ENCODE data around the gene KLHL26. TPM values are rescaled to one million over a fixed set of nuclear protein-coding genes. Genes with fewer than 3 reads are reported as not detected.

KLHL26 gene
- polyA plus RNA-seq, 1 donor (not counting 4 experiments of a cell fraction or from before 2014, with no cell fraction given) = 0.68 TPM

GRCh38 chr19:18717601-18718000, 80.8 kb downstream of the KLHL26 start:
- DNase-seq (ENCODE audit: low read depth, low spot score) (no peak), FAIRE-seq (no peak)
- no peak overlapping the region for H3K9ac ChIP-seq (ENCODE audit: control insufficient read depth, extremely low read depth, insufficient read depth, low read length)
- H3K9me1 ChIP-seq (ENCODE audit: control insufficient read depth, extremely low read depth, insufficient read depth, low read length) = no peaks in the 10 kb centered on the region
- no peak overlapping the region for H3K27ac ChIP-seq (ENCODE audit: control insufficient read depth, insufficient read depth, low read length)
- H3K4me1 ChIP-seq (ENCODE audit: control insufficient read depth, extremely low read depth, insufficient read depth, low read length) = no peaks in the 10 kb centered on the region
- dilution Hi-C loops (cut with MboI; ENCODE audit: extremely low pct_ligation_motif_present, low sequenced_read_pairs) = no loop called here
- no peaks in the 10 kb centered on the region for H3K27me3 ChIP-seq (ENCODE audit: control insufficient read depth, extremely low read depth, insufficient read depth, low read length)
- TF ChIP-seq EZH2 (IDR thresholded peaks at IDR 0.05; ENCODE audit: low read length) (no peak), CTCF (optimal IDR thresholded peaks at IDR 0.05 in 1 of 3, IDR thresholded peaks at IDR 0.05 in 1 of 3, conservative IDR thresholded peaks at IDR 0.05 in 1 of 3; ENCODE audit: extremely low read depth in 1 of 3, insufficient read depth in 2 of 3, low read length in 3 of 3) (no peak)
- H3K79me2 ChIP-seq (ENCODE audit: control insufficient read depth, insufficient read depth, low read length) = no peaks in the 10 kb centered on the region
- no peaks in the 10 kb centered on the region for H3K9me3 ChIP-seq (ENCODE audit: control insufficient read depth, low read depth, low read length)
- no peak overlapping the region for H2AFZ ChIP-seq (ENCODE audit: control insufficient read depth, low read length)
- H3K4me2 ChIP-seq (ENCODE audit: control insufficient read depth, extremely low read depth, insufficient read depth, low read depth, low read length) = no peak overlapping the region
- H3K36me3 ChIP-seq (ENCODE audit: control insufficient read depth in 2 of 2, extremely low read depth in 1 of 2, insufficient read depth in 2 of 2, low read length in 2 of 2) = no peaks in the 10 kb centered on the region
- peaks cover 6% of the 10 kb centered on the region for H4K20me1 ChIP-seq (ENCODE audit: control insufficient read depth, extremely low read depth, insufficient read depth, low read length)
- H3K4me3 ChIP-seq (ENCODE audit: control insufficient read depth in 2 of 3, extremely low read depth in 1 of 3, insufficient read depth in 2 of 3, low read depth in 1 of 3, low read length in 3 of 3) = no peak overlapping the region

GRCh38 chr19:18718015-18718526, 81.2 kb downstream of the KLHL26 start:
- H3K4me1 ChIP-seq (ENCODE audit: control insufficient read depth, extremely low read depth, insufficient read depth, low read length) = no peaks in the 10 kb centered on the region
- H3K9me1 ChIP-seq (ENCODE audit: control insufficient read depth, extremely low read depth, insufficient read depth, low read length) = no peaks in the 10 kb centered on the region
- H4K20me1 ChIP-seq (ENCODE audit: control insufficient read depth, extremely low read depth, insufficient read depth, low read length) = peaks cover 6% of the 10 kb centered on the region

More at GRCh38 chr19:18718015-18718526, 81.2 kb downstream of the KLHL26 start:
- Histone ChIP-seq H3K79me2 (ENCODE audit: control insufficient read depth, insufficient read depth, low read length) (no peaks in the 10 kb centered on the region), H3K27me3 (ENCODE audit: control insufficient read depth, extremely low read depth, insufficient read depth, low read length) (no peaks in the 10 kb centered on the region), H3K9me3 (ENCODE audit: control insufficient read depth, low read depth, low read length) (no peaks in the 10 kb centered on the region), H2AFZ (ENCODE audit: control insufficient read depth, low read length) (no peak overlapping the region), H3K4me2 (ENCODE audit: control insufficient read depth, extremely low read depth, insufficient read depth, low read depth, low read length) (no peak overlapping the region), H3K9ac (ENCODE audit: control insufficient read depth, extremely low read depth, insufficient read depth, low read length) (no peak overlapping the region), H3K36me3 (ENCODE audit: control insufficient read depth in 2 of 2, extremely low read depth in 1 of 2, insufficient read depth in 2 of 2, low read length in 2 of 2) (no peaks in the 10 kb centered on the region), H3K27ac (ENCODE audit: control insufficient read depth, insufficient read depth, low read length) (no peak overlapping the region), H3K4me3 (ENCODE audit: control insufficient read depth in 2 of 3, extremely low read depth in 1 of 3, insufficient read depth in 2 of 3, low read depth in 1 of 3, low read length in 3 of 3) (no peak overlapping the region)
- dilution Hi-C loops (cut with MboI; ENCODE audit: extremely low pct_ligation_motif_present, low sequenced_read_pairs) = no loop called here
- DNase-seq (ENCODE audit: low read depth, low spot score) (no peak), FAIRE-seq (no peak)
- TF ChIP-seq EZH2 (IDR thresholded peaks at IDR 0.05; ENCODE audit: low read length) (no peak), CTCF (optimal IDR thresholded peaks at IDR 0.05 in 1 of 3, IDR thresholded peaks at IDR 0.05 in 1 of 3, conservative IDR thresholded peaks at IDR 0.05 in 1 of 3; ENCODE audit: extremely low read depth in 1 of 3, insufficient read depth in 2 of 3, low read length in 3 of 3) (no peak)
